Left ventricle myocardium inferior (tissue), 1 donor: Measurements from ENCODE around the gene TIGD2. TPM values are rescaled to one million over a fixed set of nuclear protein-coding genes. Genes with fewer than 3 reads are reported as not detected.

ENCODE experiments used
- DNase-seq: peaks from one replicate; pipeline ENCODE4 v3.0.0-alpha.2; 2020
- H3K27ac ChIP-seq: fragments of 200-600 bp; replicated peaks from 2 replicates; pipeline ENCODE4 v1.8.0; 2021
- H3K27me3 ChIP-seq: fragments of 200-600 bp; 2 replicates; pipeline ENCODE4 v1.8.0; 2021; ENCODE audit warnings: low read depth
- H3K36me3 ChIP-seq: fragments of 200-600 bp; 2 replicates; pipeline ENCODE4 v1.8.0; 2021
- H3K4me1 ChIP-seq: fragments of 200-600 bp; 2 replicates; pipeline ENCODE4 v1.8.0; 2021
- H3K4me3 ChIP-seq: fragments of 200-600 bp; 2 replicates; pipeline ENCODE4 v1.8.0; 2021; ENCODE audit warnings: mild to moderate bottlenecking, moderate library complexity
- H3K9me3 ChIP-seq: fragments of 200-600 bp; replicated peaks from 2 replicates; pipeline ENCODE4 v1.8.0; 2021
- intact Hi-C: fragments of 100-400 bp; cut with micrococcal nuclease; formaldehyde crosslinking; loops from one replicate; pipeline ENCODE4 v1.11.0; 2022
- total RNA-seq: library from RNA; stranded (reverse); fragmentation: NEBNext Ultra II Directional; extraction: Animal tissue kit (Norgen Biotek cat#: 25700); gene quantifications from one replicate; pipeline ENCODE4 v1.2.1, GENCODE V29; 2021
- TF ChIP-seq, protein P1 (sequence below): fragments of 200-600 bp; IDR thresholded peaks from 2 replicates; pipeline ENCODE4 v1.8.0; 2021; ENCODE audit warnings: antibody characterized with exemption, mild to moderate bottlenecking, borderline replicate concordance
- donor health status: DM: no; HTN: yes; CAD: no; lungs with severe emphysema.

TIGD2 gene
- total RNA-seq, 1 donor from 2014 or later: 2.0 TPM

DNA sequence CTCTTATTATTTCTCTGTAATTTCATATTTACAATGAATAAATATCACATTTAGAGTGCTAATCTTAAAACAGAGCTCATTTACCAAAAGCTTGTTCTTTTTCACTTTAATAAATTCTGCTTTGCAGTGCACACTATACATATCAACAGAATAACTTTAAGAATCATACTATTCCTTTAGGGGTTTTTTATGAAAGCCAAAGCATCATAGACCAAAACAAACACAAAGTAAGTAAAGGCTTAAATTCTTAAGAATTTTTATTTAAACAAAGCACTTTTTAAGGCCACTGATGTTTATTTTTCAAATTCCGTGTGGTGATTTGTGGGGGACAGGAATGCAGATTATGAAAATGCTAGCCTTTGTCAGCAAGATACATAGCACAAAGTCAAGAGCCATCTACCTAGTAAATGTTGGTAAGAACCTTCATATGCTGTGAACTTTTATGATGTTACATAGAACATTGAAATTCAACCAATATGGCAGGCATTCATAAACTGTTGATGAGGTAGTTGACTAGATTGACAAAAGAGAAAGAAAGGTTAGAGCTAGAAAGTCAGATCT, 17.8 kb downstream of the TIGD2 start:
- no peaks in the 10 kb centered on the region for H3K9me3 ChIP-seq
- H3K4me3 ChIP-seq: no peak overlapping the region
- intact Hi-C loops: no loop called here
- no peaks in the 10 kb centered on the region for H3K4me1 ChIP-seq
- no peak overlapping the region for H3K27ac ChIP-seq
- TF ChIP-seq, protein P1, sequence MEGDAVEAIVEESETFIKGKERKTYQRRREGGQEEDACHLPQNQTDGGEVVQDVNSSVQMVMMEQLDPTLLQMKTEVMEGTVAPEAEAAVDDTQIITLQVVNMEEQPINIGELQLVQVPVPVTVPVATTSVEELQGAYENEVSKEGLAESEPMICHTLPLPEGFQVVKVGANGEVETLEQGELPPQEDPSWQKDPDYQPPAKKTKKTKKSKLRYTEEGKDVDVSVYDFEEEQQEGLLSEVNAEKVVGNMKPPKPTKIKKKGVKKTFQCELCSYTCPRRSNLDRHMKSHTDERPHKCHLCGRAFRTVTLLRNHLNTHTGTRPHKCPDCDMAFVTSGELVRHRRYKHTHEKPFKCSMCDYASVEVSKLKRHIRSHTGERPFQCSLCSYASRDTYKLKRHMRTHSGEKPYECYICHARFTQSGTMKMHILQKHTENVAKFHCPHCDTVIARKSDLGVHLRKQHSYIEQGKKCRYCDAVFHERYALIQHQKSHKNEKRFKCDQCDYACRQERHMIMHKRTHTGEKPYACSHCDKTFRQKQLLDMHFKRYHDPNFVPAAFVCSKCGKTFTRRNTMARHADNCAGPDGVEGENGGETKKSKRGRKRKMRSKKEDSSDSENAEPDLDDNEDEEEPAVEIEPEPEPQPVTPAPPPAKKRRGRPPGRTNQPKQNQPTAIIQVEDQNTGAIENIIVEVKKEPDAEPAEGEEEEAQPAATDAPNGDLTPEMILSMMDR: no peak
- no peaks in the 10 kb centered on the region for H3K36me3 ChIP-seq
- DNase-seq: no peak
- H3K27me3 ChIP-seq: no peaks in the 10 kb centered on the region

DNA sequence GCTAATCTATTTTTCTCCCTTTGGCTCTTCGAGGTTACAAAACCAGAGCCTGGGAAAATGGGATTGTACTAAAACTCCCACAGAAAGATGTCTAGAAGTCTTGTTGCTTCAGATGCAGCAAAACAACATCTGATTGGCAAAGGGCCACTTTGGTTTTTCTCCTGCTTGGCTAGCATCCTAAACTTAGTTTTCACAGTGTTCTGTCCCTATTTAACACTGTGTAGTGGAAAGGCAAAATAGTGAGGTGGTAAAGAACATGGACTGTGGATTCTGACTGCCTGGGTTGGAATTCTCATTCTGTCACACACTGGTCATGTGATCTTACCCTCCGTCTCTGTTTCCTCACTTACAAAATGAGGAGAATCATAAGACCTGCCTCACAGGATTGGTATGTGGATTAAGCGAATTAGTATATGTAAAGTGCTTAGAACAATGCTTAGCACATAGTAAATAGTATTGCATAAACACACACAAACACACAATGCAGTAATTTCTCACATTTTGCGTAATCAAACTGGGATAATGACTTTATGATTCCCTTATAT, 23.5 kb downstream of the TIGD2 start:
- TF ChIP-seq, protein P1: no peak
- H3K4me3 ChIP-seq: no peak overlapping the region
- intact Hi-C loops: no loop called here
- peak overlapping the region; percentile 60 for H3K27ac ChIP-seq
- DNase-seq: no peak
- no peaks in the 10 kb centered on the region for H3K27me3 ChIP-seq
- peaks cover 7% of the 10 kb centered on the region for H3K4me1 ChIP-seq
- H3K9me3 ChIP-seq: no peaks in the 10 kb centered on the region
- H3K36me3 ChIP-seq: no peaks in the 10 kb centered on the region

DNA sequence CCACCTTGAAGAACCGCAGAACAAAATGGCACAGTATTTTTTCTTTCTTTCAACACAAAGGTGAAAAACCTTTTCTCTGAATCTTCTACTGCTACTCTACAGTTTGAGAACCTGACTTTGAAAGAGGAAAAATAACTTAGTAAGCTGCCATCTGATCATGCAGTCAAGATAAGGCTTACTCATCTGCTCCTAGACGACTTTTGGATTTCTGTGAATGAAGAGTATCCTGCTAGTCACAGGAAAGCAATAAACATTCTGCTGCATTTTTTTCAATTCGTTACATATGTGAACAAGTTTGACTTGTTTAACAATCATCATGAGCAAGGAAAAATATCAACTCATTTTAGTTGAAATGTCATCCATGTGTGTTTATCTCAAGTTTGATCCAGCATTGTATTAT, 25.2 kb downstream of the TIGD2 start:
- no peaks in the 10 kb centered on the region for H3K36me3 ChIP-seq
- H3K27ac ChIP-seq: no peak overlapping the region
- TF ChIP-seq, protein P1: no peak
- H3K9me3 ChIP-seq: no peaks in the 10 kb centered on the region
- no peak for DNase-seq
- intact Hi-C loops: no loop called here
- peaks cover 7% of the 10 kb centered on the region for H3K4me1 ChIP-seq
- no peak overlapping the region for H3K4me3 ChIP-seq
- H3K27me3 ChIP-seq: no peaks in the 10 kb centered on the region

DNA sequence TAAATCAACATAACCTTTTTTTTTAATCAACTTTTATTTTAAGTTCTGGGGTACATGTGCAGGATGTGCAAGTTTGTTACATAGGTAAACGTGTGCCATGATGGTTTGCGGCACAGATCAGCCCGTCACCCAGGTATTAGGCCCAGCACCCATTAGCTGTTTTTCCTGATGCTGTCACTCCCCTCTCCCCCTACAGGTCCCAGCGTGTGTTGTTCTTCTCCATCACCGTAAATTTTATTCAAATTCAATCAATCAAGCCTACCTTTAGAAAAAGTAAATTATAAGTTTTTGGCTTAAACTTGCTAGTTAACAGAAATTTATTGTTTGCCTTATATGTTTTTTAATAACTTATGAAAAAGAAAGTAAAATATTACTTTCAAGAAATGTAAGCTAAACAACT, 25.9 kb downstream of the TIGD2 start:
- intact Hi-C loops: no loop called here
- peaks cover 7% of the 10 kb centered on the region for H3K4me1 ChIP-seq
- no peak overlapping the region for H3K4me3 ChIP-seq
- no peak for DNase-seq
- H3K9me3 ChIP-seq: no peaks in the 10 kb centered on the region
- TF ChIP-seq, protein P1: no peak
- no peaks in the 10 kb centered on the region for H3K27me3 ChIP-seq
- no peaks in the 10 kb centered on the region for H3K36me3 ChIP-seq
- no peak overlapping the region for H3K27ac ChIP-seq

DNA sequence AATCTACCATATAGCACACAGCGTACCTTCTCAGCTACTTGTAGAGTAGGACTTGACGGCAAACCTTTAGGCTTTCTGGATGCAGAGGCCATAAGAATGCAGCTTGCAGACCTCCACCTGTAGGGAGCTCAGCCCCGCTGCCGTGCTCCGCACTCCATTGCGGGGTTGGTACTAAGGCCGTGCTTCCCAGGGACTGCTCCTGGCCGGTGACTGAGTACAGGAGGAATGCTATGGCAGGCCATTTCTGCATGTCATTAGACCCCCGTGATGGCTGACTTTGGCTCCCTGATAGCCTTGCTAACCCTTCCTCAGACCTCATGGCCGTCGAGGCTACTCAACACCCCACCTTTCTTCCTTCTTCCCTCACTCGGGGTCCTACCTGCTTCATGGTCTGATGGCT, 26.4 kb downstream of the TIGD2 start:
- TF ChIP-seq, protein P1: no peak
- H3K36me3 ChIP-seq: no peaks in the 10 kb centered on the region

More for the DNA sequence above, 26.4 kb downstream of the TIGD2 start:
- intact Hi-C loops: no loop called here
- Histone ChIP-seq H3K27me3 (no peaks in the 10 kb centered on the region), H3K9me3 (no peaks in the 10 kb centered on the region), H3K4me1 (peaks cover 7% of the 10 kb centered on the region), H3K27ac (no peak overlapping the region), H3K4me3 (no peak overlapping the region)
- DNase-seq: no peak
